Measurements from ENCODE around the gene JAGN1.

GRCh38 chr3:9918261-9919038, 28.0 kb downstream of the JAGN1 start:
- TF ChIP-seq CTCF (conservative IDR thresholded peaks at IDR 0.05 in 1 of 2, IDR thresholded peaks at IDR 0.05 in 1 of 2; ENCODE audit: extremely low read depth in 1 of 2, insufficient read depth in 1 of 2, low read depth in 1 of 2, low read length in 2 of 2): no peak
- no peak for TF ChIP-seq EZH2 (IDR thresholded peaks at IDR 0.05; ENCODE audit: borderline replicate concordance, low read length)

Measured in mammary epithelial cell (primary cell).